GM12878 (cell line): ENCODE measurements around the gene MTAP. TPM values are rescaled to one million over a fixed set of nuclear protein-coding genes. Genes with fewer than 3 reads are reported as not detected.

Source experiments
- ATAC-seq: fragments of 200-7000 bp; cut with Tn5 transposase; 3 replicates; pipeline ENCODE4 v1.9.1; 2020; ENCODE audit warnings: mild to moderate bottlenecking, moderate library complexity
- BruUV-seq: library from RNA; stranded (reverse); fragments of 400-500 nt; replicated peaks from 2 replicates; lab custom pipeline; 2021; lab: Mats Ljungman, UMichigan
- CTCF ChIA-PET: fragments of 300-600 bp; sonication (Branson Sonifier 250); formaldehyde crosslinking; extraction: SDS; loops from one replicate; lab custom pipeline; 2021; ENCODE audit warnings: inconsistent platforms; lab: Yijun Ruan, JAX
- POLR2A ChIA-PET: fragments of 350-600 bp; formaldehyde crosslinking; extraction: SDS; loops from one replicate; lab custom pipeline; 2021; ENCODE audit warnings: inconsistent platforms; lab: Charles Lee
- RAD21 ChIA-PET: fragments of 300-600 bp; sonication (Branson Sonifier 250); formaldehyde crosslinking; loops from one replicate; lab custom pipeline; 2023; ENCODE audit warnings: antibody characterized with exemption; ENCODE audit not compliant: unreplicated experiment; lab: Charles Lee
- SMC1A ChIA-PET: fragments of 300-600 bp; sonication (Branson Sonifier 250); formaldehyde crosslinking; loops from one replicate; lab custom pipeline; 2023; ENCODE audit not compliant: unreplicated experiment, uncharacterized antibody; lab: Charles Lee
- DNase-seq: peaks from one replicate; pipeline ENCODE4 v3.0.0-alpha.2; 2011; ENCODE audit warnings: low read depth, low spot score
- FAIRE-seq: peaks from 3 replicates; lab custom pipeline; 2011; peaks lifted over from hg19 to GRCh38; lab: Jason Lieb, UNC
- H2AFZ ChIP-seq: 2 replicates; pipeline ENCODE4 v1.6.0; 2011; ENCODE audit warnings: low read depth, low read length, control low read depth; ENCODE audit not compliant: control insufficient read depth
- H3K27ac ChIP-seq: 2 replicates; pipeline ENCODE4 v1.5.1; 2011; ENCODE audit warnings: control low read depth; ENCODE audit not compliant: control insufficient read depth, insufficient read depth
- H3K27me3 ChIP-seq, 2 experiments: replicated peaks in 1 of 2; 2 replicates each; pipeline versions ENCODE4 v1.6.0 to v1.6.1; 2011; ENCODE audit warnings: low read length in 1 of 2; ENCODE audit not compliant: control insufficient read depth in 2 of 2, insufficient read depth in 2 of 2
- H3K36me3 ChIP-seq, 2 experiments: 2 replicates each; pipeline ENCODE4 v1.5.1; 2011; ENCODE audit warnings: low read length in 1 of 2; ENCODE audit not compliant: control insufficient read depth in 2 of 2, insufficient read depth in 2 of 2
- H3K4me1 ChIP-seq: 2 replicates; pipeline ENCODE4 v1.6.1; 2011; ENCODE audit warnings: mild to moderate bottlenecking, low read length, moderate library complexity, mixed read lengths; ENCODE audit not compliant: control insufficient read depth, insufficient read depth
- H3K4me2 ChIP-seq: 2 replicates; pipeline ENCODE4 v1.6.0; 2011; ENCODE audit warnings: control low read depth; ENCODE audit not compliant: control insufficient read depth, insufficient read depth
- H3K4me3 ChIP-seq: fragments of 200-600 bp; sonication (generic); 2 replicates; pipeline ENCODE4 v1.5.1; 2016
- H3K79me2 ChIP-seq: 2 replicates; pipeline ENCODE4 v1.6.0; 2011; ENCODE audit warnings: low read length; ENCODE audit not compliant: control insufficient read depth, insufficient read depth
- H3K9ac ChIP-seq: 2 replicates; pipeline ENCODE4 v1.8.0; 2011; ENCODE audit warnings: low read length, control low read depth, mixed read lengths; ENCODE audit not compliant: control insufficient read depth, insufficient read depth
- H3K9me3 ChIP-seq: replicated peaks from 3 replicates; pipeline ENCODE4 v1.5.1; 2011; ENCODE audit warnings: mild to moderate bottlenecking, low read length; ENCODE audit not compliant: control insufficient read depth, insufficient read depth
- H4K20me1 ChIP-seq: 2 replicates; pipeline ENCODE4 v1.6.0; 2011; ENCODE audit not compliant: control insufficient read depth, insufficient read depth
- EED ChIP-seq: sonication (generic); IDR thresholded peaks from 2 replicates; pipeline ENCODE4 v1.6.1; 2016; ENCODE audit warnings: antibody characterized with exemption, low read depth
- ELK1 ChIP-seq: IDR thresholded peaks from 2 replicates; pipeline ENCODE4 v1.6.1; 2012; ENCODE audit warnings: low read depth, low read length, improper control_type of control experiment
- NR2C1 ChIP-seq: fragments of 450-650 bp; IDR thresholded peaks from 2 replicates; pipeline ENCODE4 v1.6.1; 2017; ENCODE audit warnings: antibody characterized with exemption, mild to moderate bottlenecking, moderate library complexity
- PBX3 ChIP-seq: IDR thresholded peaks from 2 replicates; pipeline ENCODE4 v1.6.1; 2011; ENCODE audit warnings: mild to moderate bottlenecking, low read depth, low read length, moderate library complexity; ENCODE audit not compliant: insufficient replicate concordance
- PKNOX1 ChIP-seq: fragments of 450-650 bp; IDR thresholded peaks from 2 replicates; pipeline ENCODE4 v1.6.1; 2016; ENCODE audit warnings: mild to moderate bottlenecking
- RFX5 ChIP-seq: IDR thresholded peaks from 2 replicates; pipeline ENCODE4 v1.6.1; 2011; ENCODE audit warnings: low read depth, low read length, improper control_type of control experiment
- SREBF1 ChIP-seq: IDR thresholded peaks from 2 replicates; pipeline ENCODE4 v1.6.1; 2012; ENCODE audit warnings: mild to moderate bottlenecking, low read length
- YY1 ChIP-seq: IDR thresholded peaks from 2 replicates; pipeline ENCODE4 v1.6.1; 2011; ENCODE audit warnings: low read depth, mild to moderate bottlenecking, low read length
- ZNF24 ChIP-seq: fragments of 450-650 bp; IDR thresholded peaks from 2 replicates; pipeline ENCODE4 v1.6.1; 2017; ENCODE audit warnings: antibody characterized with exemption, mild to moderate bottlenecking
- WGBS: methylation state at CpG from one replicate; pipeline ENCODE4 v1.1.6; 2016; ENCODE audit warnings: low lambda C conversion rate; ENCODE audit not compliant: insufficient replicate concordance, insufficient coverage; ENCODE audit errors: missing lambda C conversion rate; 5-methylcytosine and 5-hydroxymethylcytosine counted together
- in situ Hi-C: fragments of 300-500 bp; cut with MboI; formaldehyde crosslinking; loops from 9 replicates; pipeline ENCODE4 v1.14.3; 2018; ENCODE audit warnings: mixed read lengths
- intact Hi-C: fragments of 100-400 bp; cut with micrococcal nuclease; formaldehyde crosslinking; loops from one replicate; pipeline ENCODE4 v1.14.2; 2022; ENCODE audit not compliant: unreplicated experiment
- polyA plus RNA-seq, 11 experiments: library from polyadenylated mRNA; depleted of rRNA in 4 of 11; unstranded in 6 of 11; stranded (reverse) in 5 of 11; fragments of >200 nt; fragmentation: Nextera tagmentation in 4 of 11; fragmentation: Illumina TruSeq in 1 of 11; extraction: Ambion mirVana in 4 of 11; extraction: Trizol in 1 of 11; gene quantifications; 1 replicate in 1 of 11; 2 replicates in 10 of 11; pipeline versions ENCODE4 v1.2.1 to v1.2.3, GENCODE V29; 2011 to 2016; ENCODE audit warnings: inconsistent platforms in 2 of 11, missing spikeins in 2 of 11, low read depth in 1 of 11
- total RNA-seq, 4 experiments: library from RNA; depleted of rRNA in 3 of 4; stranded (reverse); fragments of >200 nt in 3 of 4; fragmentation: Illumina TruSeq in 1 of 4; extraction: Trizol in 1 of 4; gene quantifications; 2 replicates each; pipeline versions ENCODE4 v1.2.1 to v1.2.3, GENCODE V29; 2013 to 2021

MTAP gene
- total and polyA plus RNA-seq, 10 of the 15 experiments (the other 5 are each of a cell fraction or from before 2014, with no cell fraction given) = 16.4 to 29.9 (median 22.6) TPM

GRCh38 chr9:21933865-21934264 is 131.4 kb downstream of the MTAP start (continued):
- no peak for TF ChIP-seq YY1
- no peak for TF ChIP-seq PKNOX1
- TF ChIP-seq SREBF1 = no peak
- no peak for TF ChIP-seq NR2C1
- TF ChIP-seq ZNF24 = no peak

GRCh38 chr9:21935631-21936030 is 133.2 kb downstream of the MTAP start:
- H3K4me2 ChIP-seq = no peak overlapping the region
- ChIA-PET POLR2A (no interaction called here), SMC1A (no interaction called here), RAD21 (no interaction called here), CTCF (interaction anchor here (1.2 kb wide), 1 partner anchor 34 kb away, joined by 6 read pairs; no protein-coding TSS in a partner anchor)
- H2AFZ ChIP-seq = no peak overlapping the region
- H4K20me1 ChIP-seq = no peaks in the 10 kb centered on the region
- intact Hi-C loops = no loop called here
- H3K4me1 ChIP-seq = no peaks in the 10 kb centered on the region
- ATAC-seq (no peak), DNase-seq (no peak), FAIRE-seq (no peak)
- no peaks in the 10 kb centered on the region for H3K27me3 ChIP-seq
- no peaks in the 10 kb centered on the region for H3K79me2 ChIP-seq
- no peaks in the 10 kb centered on the region for H3K9me3 ChIP-seq
- TF ChIP-seq RFX5 (no peak), ELK1 (no peak), PBX3 (no peak), EED (no peak)
- H3K27ac ChIP-seq = no peak overlapping the region
- H3K36me3 ChIP-seq = no peaks in the 10 kb centered on the region
- H3K4me3 ChIP-seq = no peak overlapping the region
- no peak overlapping the region for H3K9ac ChIP-seq
- in situ Hi-C loops = no loop called here
- BruUV-seq = no TSS peak
- 30% methylated on average over 1 of the region's 1 CpG for WGBS
